H9 (cell line): ENCODE results near the gene BRWD1. TPM values are rescaled to one million over a fixed set of nuclear protein-coding genes. Genes with fewer than 3 reads are reported as not detected.

Source experiments
- DNase-seq: peaks from one replicate; pipeline ENCODE4 v3.0.0-alpha.2; 2017
- H2AFZ ChIP-seq: one replicate; pipeline ENCODE4 v1.6.1; 2013; ENCODE audit warnings: mild to moderate bottlenecking, low read length, control low read depth, moderate library complexity
- H2AK5ac ChIP-seq: 2 replicates; pipeline ENCODE4 v1.6.1; 2013; ENCODE audit warnings: low read length, control low read depth, mixed read lengths; ENCODE audit not compliant: insufficient read length
- H2BK120ac ChIP-seq: one replicate; pipeline ENCODE4 v1.6.1; 2013; ENCODE audit warnings: low read depth, mild to moderate bottlenecking, low read length, control low read depth, inconsistent platforms; ENCODE audit not compliant: poor library complexity, severe bottlenecking
- H2BK12ac ChIP-seq: 2 replicates; pipeline ENCODE4 v1.6.1; 2013; ENCODE audit warnings: low read length, control low read depth, mixed read lengths, low read depth; ENCODE audit not compliant: insufficient read length
- H2BK15ac ChIP-seq: 2 replicates; pipeline ENCODE4 v1.6.1; 2013; ENCODE audit warnings: low read depth, low read length, control low read depth
- H2BK20ac ChIP-seq: one replicate; pipeline ENCODE4 v1.6.1; 2013; ENCODE audit warnings: low read depth, mild to moderate bottlenecking, low read length, control low read depth, inconsistent platforms; ENCODE audit not compliant: poor library complexity, severe bottlenecking
- H2BK5ac ChIP-seq: 2 replicates; pipeline ENCODE4 v1.6.1; 2013; ENCODE audit warnings: low read length, control low read depth, mixed read lengths; ENCODE audit not compliant: insufficient read length
- H3K14ac ChIP-seq: 2 replicates; pipeline ENCODE4 v1.6.1; 2013; ENCODE audit warnings: low read length, control low read depth; ENCODE audit not compliant: insufficient read depth
- H3K18ac ChIP-seq: 2 replicates; pipeline ENCODE4 v1.6.1; 2013; ENCODE audit warnings: low read depth, mild to moderate bottlenecking, mixed read lengths, low read length, control low read depth; ENCODE audit not compliant: insufficient read length
- H3K23ac ChIP-seq: 2 replicates; pipeline ENCODE4 v1.6.1; 2013; ENCODE audit warnings: low read length, control low read depth, mixed read lengths, low read depth; ENCODE audit not compliant: insufficient read length
- H3K23me2 ChIP-seq: 2 replicates; pipeline ENCODE4 v1.6.1; 2013; ENCODE audit warnings: low read depth, mild to moderate bottlenecking, mixed read lengths, low read length, control low read depth; ENCODE audit not compliant: insufficient read length, poor library complexity, severe bottlenecking
- H3K27ac ChIP-seq: 2 replicates; pipeline ENCODE4 v1.5.1; 2013; ENCODE audit warnings: low read length, control low read depth, mixed read lengths, low read depth; ENCODE audit not compliant: insufficient read length
- H3K27me3 ChIP-seq: 2 replicates; pipeline ENCODE4 v1.6.1; 2013; ENCODE audit warnings: low read length, control low read depth, inconsistent platforms; ENCODE audit not compliant: insufficient read depth
- H3K4ac ChIP-seq: 2 replicates; pipeline ENCODE4 v1.6.1; 2013; ENCODE audit warnings: low read depth, mild to moderate bottlenecking, control low read depth, inconsistent platforms, low read length, moderate library complexity
- H3K4me1 ChIP-seq: 2 replicates; pipeline ENCODE4 v1.6.1; 2013; ENCODE audit warnings: low read length, control low read depth, inconsistent platforms; ENCODE audit not compliant: insufficient read depth
- H3K4me2 ChIP-seq: 2 replicates; pipeline ENCODE4 v1.6.1; 2013; ENCODE audit warnings: low read length, control low read depth, mixed read lengths; ENCODE audit not compliant: insufficient read length, insufficient read depth
- H3K56ac ChIP-seq: 2 replicates; pipeline ENCODE4 v1.6.1; 2013; ENCODE audit warnings: low read depth, mild to moderate bottlenecking, mixed read lengths, low read length, control low read depth; ENCODE audit not compliant: insufficient read length
- H3K79me1 ChIP-seq: 2 replicates; pipeline ENCODE4 v1.6.1; 2013; ENCODE audit warnings: low read depth, mild to moderate bottlenecking, moderate library complexity, low read length, control low read depth, inconsistent platforms; ENCODE audit not compliant: insufficient read depth, poor library complexity, severe bottlenecking
- H3K79me2 ChIP-seq: 2 replicates; pipeline ENCODE4 v1.6.1; 2013; ENCODE audit warnings: low read length, control low read depth, inconsistent platforms; ENCODE audit not compliant: insufficient read depth
- H3K9ac ChIP-seq: 2 replicates; pipeline ENCODE4 v1.6.1; 2013; ENCODE audit warnings: low read length, control low read depth, mixed read lengths; ENCODE audit not compliant: insufficient read length; ENCODE audit errors: extremely low read depth
- H3K9me3 ChIP-seq: one replicate; pipeline ENCODE4 v1.6.1; 2013; ENCODE audit warnings: low read depth, low read length, inconsistent platforms; ENCODE audit not compliant: control insufficient read depth
- H3T11ph ChIP-seq: one replicate; pipeline ENCODE4 v1.6.1; 2013; ENCODE audit warnings: mild to moderate bottlenecking, low read length, control low read depth, inconsistent platforms
- H4K20me1 ChIP-seq: one replicate; pipeline ENCODE4 v1.6.1; 2013; ENCODE audit not compliant: control insufficient read depth, insufficient read length, insufficient read depth
- H4K5ac ChIP-seq: 2 replicates; pipeline ENCODE4 v1.6.1; 2013; ENCODE audit warnings: low read depth, mild to moderate bottlenecking, mixed read lengths, low read length, control low read depth; ENCODE audit not compliant: insufficient read length
- H4K8ac ChIP-seq: replicated peaks from 2 replicates; pipeline ENCODE4 v1.6.1; 2013; ENCODE audit warnings: low read length, control low read depth, mixed read lengths, low read depth; ENCODE audit not compliant: insufficient read length
- H4K91ac ChIP-seq: 2 replicates; pipeline ENCODE4 v1.6.1; 2013; ENCODE audit warnings: low read depth, mild to moderate bottlenecking, moderate library complexity, mixed read lengths, low read length, control low read depth; ENCODE audit not compliant: insufficient read length
- H3K27ac Mint-ChIP-seq, 3 experiments: 2 replicates in 2 of 3; 3 replicates in 1 of 3; pipeline ENCODE4 v1.8.0; 2020 to 2021; ENCODE audit warnings: mixed read lengths in 3 of 3, mild to moderate bottlenecking in 1 of 3, moderate library complexity in 1 of 3
- H3K27me3 Mint-ChIP-seq: 2 replicates; pipeline ENCODE4 v1.8.0; 2021; ENCODE audit warnings: low read depth, mild to moderate bottlenecking, moderate library complexity, mixed read lengths
- H3K36me3 Mint-ChIP-seq, 3 experiments: 2 replicates in 2 of 3; 3 replicates in 1 of 3; pipeline ENCODE4 v1.8.0; 2020 to 2021; ENCODE audit warnings: low read depth in 3 of 3, mixed read lengths in 3 of 3; ENCODE audit not compliant: insufficient read depth in 1 of 3
- H3K4me1 Mint-ChIP-seq, 2 experiments: 2 replicates each; pipeline ENCODE4 v1.8.0; 2020; ENCODE audit warnings: mixed read lengths in 2 of 2
- H3K4me3 Mint-ChIP-seq, 2 experiments: 2 replicates in 1 of 2; 3 replicates in 1 of 2; pipeline ENCODE4 v1.8.0; 2020 to 2021; ENCODE audit warnings: mild to moderate bottlenecking in 2 of 2, mixed read lengths in 2 of 2, moderate library complexity in 1 of 2
- H3K9me3 Mint-ChIP-seq, 2 experiments: 2 replicates in 1 of 2; 3 replicates in 1 of 2; pipeline ENCODE4 v1.8.0; 2020; ENCODE audit warnings: mild to moderate bottlenecking in 2 of 2, mixed read lengths in 2 of 2, moderate library complexity in 1 of 2
- WGBS: extraction: QIAGEN DNeasy Blood & Tissue Kit; methylation state at CpG from one replicate; pipeline ENCODE4 v1.1.7; 2013; ENCODE audit warnings: missing lambda C conversion rate, low lambda C conversion rate, mixed read lengths; ENCODE audit not compliant: insufficient read length; ENCODE audit errors: extremely low coverage; 5-methylcytosine and 5-hydroxymethylcytosine counted together
- total RNA-seq: library from RNA; stranded (reverse); gene quantifications from 2 replicates; pipeline ENCODE4 v1.2.1, GENCODE V29; 2021
- TF ChIP-seq, protein P1 (sequence below): fragments of 200-600 bp; sonication (generic); conservative IDR thresholded peaks from 3 replicates; pipeline ENCODE4 v1.8.0; 2021; ENCODE audit warnings: antibody characterized with exemption, mild to moderate bottlenecking

Gene BRWD1
- total RNA-seq, 1 experiment from 2014 or later: 48.4 TPM

- Histone ChIP-seq H3K79me1 (no peaks in the 10 kb centered on the region), H3K4me1 (no peaks in the 10 kb centered on the region), H2BK120ac (no peak overlapping the region), H2AFZ (no peak overlapping the region), H2BK12ac (no peak overlapping the region), H3K79me2 (no peaks in the 10 kb centered on the region), H4K20me1 (no peaks in the 10 kb centered on the region), H3K4me2 (no peak overlapping the region), H3K23ac (no peak overlapping the region), H2BK20ac (no peak overlapping the region), H3K56ac (no peak overlapping the region), H3K4ac (no peak overlapping the region), H4K5ac (no peak overlapping the region), H3K23me2 (no peaks in the 10 kb centered on the region), H3K14ac (no peak overlapping the region), H3T11ph (no peak overlapping the region), H3K27me3 (no peaks in the 10 kb centered on the region), H3K9ac (no peak overlapping the region), H3K9me3 (no peaks in the 10 kb centered on the region), H4K91ac (no peak overlapping the region), H2BK5ac (no peak overlapping the region), H2BK15ac (no peak overlapping the region), H2AK5ac (no peak overlapping the region), H3K27ac (no peak overlapping the region), H4K8ac (no peak overlapping the region), H3K18ac (no peak overlapping the region)
- no peak overlapping the region for H3K4me3 Mint-ChIP-seq
- no peak overlapping the region for H3K27ac Mint-ChIP-seq
- DNase-seq: no peak
- peaks cover 18 to 81% (median 73%) of the 10 kb centered on the region in 3 experiments; a peak in 5 of 7 replicates for H3K36me3 Mint-ChIP-seq
- no CpG with 5 or more reads among the region's 2 CpGs for whole genome bisulfite sequencing
- H3K4me1 Mint-ChIP-seq: no peaks in the 10 kb centered on the region
- TF ChIP-seq, protein P1, sequence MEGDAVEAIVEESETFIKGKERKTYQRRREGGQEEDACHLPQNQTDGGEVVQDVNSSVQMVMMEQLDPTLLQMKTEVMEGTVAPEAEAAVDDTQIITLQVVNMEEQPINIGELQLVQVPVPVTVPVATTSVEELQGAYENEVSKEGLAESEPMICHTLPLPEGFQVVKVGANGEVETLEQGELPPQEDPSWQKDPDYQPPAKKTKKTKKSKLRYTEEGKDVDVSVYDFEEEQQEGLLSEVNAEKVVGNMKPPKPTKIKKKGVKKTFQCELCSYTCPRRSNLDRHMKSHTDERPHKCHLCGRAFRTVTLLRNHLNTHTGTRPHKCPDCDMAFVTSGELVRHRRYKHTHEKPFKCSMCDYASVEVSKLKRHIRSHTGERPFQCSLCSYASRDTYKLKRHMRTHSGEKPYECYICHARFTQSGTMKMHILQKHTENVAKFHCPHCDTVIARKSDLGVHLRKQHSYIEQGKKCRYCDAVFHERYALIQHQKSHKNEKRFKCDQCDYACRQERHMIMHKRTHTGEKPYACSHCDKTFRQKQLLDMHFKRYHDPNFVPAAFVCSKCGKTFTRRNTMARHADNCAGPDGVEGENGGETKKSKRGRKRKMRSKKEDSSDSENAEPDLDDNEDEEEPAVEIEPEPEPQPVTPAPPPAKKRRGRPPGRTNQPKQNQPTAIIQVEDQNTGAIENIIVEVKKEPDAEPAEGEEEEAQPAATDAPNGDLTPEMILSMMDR: no peak
- H3K9me3 Mint-ChIP-seq: no peaks in the 10 kb centered on the region
- H3K27me3 Mint-ChIP-seq: no peaks in the 10 kb centered on the region
These were observed 114.6 kb downstream of the BRWD1 start for GRCh38 chr21:39198800-39199199.
